ENCODE data around the gene CSNK2A3.

DNA sequence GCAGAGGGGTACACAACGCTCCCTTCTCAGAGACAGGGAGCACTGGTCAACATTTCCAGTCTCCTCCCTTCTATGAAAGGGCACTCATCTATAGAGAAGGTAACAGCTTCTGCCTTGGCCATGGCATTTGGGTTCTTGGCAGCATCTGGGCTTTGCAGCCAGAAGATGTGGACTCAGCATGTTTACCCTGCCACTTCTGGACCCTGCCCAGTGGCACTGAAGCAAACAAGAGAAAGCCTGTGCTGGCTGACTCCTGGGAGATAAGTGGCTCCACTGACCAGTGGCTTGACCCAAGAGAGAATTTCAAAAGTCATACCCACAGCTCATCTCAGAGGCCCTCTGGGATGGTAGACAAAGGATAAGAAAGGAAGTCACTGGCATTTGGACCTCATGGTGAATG, 8.0 kb downstream of the CSNK2A3 start:
- no peak for TF ChIP-seq POLR2A (IDR thresholded peaks at IDR 0.05)
- TF ChIP-seq, protein P1, sequence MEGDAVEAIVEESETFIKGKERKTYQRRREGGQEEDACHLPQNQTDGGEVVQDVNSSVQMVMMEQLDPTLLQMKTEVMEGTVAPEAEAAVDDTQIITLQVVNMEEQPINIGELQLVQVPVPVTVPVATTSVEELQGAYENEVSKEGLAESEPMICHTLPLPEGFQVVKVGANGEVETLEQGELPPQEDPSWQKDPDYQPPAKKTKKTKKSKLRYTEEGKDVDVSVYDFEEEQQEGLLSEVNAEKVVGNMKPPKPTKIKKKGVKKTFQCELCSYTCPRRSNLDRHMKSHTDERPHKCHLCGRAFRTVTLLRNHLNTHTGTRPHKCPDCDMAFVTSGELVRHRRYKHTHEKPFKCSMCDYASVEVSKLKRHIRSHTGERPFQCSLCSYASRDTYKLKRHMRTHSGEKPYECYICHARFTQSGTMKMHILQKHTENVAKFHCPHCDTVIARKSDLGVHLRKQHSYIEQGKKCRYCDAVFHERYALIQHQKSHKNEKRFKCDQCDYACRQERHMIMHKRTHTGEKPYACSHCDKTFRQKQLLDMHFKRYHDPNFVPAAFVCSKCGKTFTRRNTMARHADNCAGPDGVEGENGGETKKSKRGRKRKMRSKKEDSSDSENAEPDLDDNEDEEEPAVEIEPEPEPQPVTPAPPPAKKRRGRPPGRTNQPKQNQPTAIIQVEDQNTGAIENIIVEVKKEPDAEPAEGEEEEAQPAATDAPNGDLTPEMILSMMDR (IDR thresholded peaks at IDR 0.05): no peak

Measured in uterus (tissue), 2 donors.